SK-N-SH treated with all-trans-retinoic acid at 6 μM for 48 hours (cell line): ENCODE measurements around the gene SORCS2.

ENCODE experiments used
- ISL1 ChIP-seq: fragments of 250-450 bp; sonication (Bioruptor Pico); IDR thresholded peaks from 2 replicates; pipeline ENCODE4 v2.1.2; 2022; ENCODE audit warnings: mild to moderate bottlenecking, moderate library complexity
- PPARA ChIP-seq: fragments of 250-450 bp; sonication (Bioruptor Pico); IDR thresholded peaks from 2 replicates; pipeline ENCODE4 v1.5.0; 2020; ENCODE audit warnings: mild to moderate bottlenecking, borderline replicate concordance
- RARB ChIP-seq: fragments of 250-450 bp; sonication (Bioruptor Pico); IDR thresholded peaks from 2 replicates; pipeline ENCODE4 v1.8.0; 2021; ENCODE audit warnings: mild to moderate bottlenecking, moderate library complexity
- SNAI2 ChIP-seq: fragments of 250-450 bp; sonication (Bioruptor Pico); IDR thresholded peaks from 2 replicates; pipeline ENCODE4 v1.5.0; 2020; ENCODE audit warnings: mild to moderate bottlenecking, moderate library complexity
- TCF4 ChIP-seq: fragments of 250-450 bp; sonication (Bioruptor Pico); IDR thresholded peaks from 2 replicates; pipeline ENCODE4 v1.8.0; 2021; ENCODE audit warnings: mild to moderate bottlenecking, moderate library complexity, borderline replicate concordance
- ZNF565 ChIP-seq: fragments of 450-650 bp; formaldehyde crosslinking; conservative IDR thresholded peaks from 2 replicates; pipeline ENCODE4 v1.5.0; 2020; ENCODE audit warnings: low read depth, mild to moderate bottlenecking, moderate library complexity
- ZNF70 ChIP-seq: fragments of 450-650 bp; formaldehyde crosslinking; IDR thresholded peaks from 2 replicates; pipeline ENCODE4 v1.5.0; 2020; ENCODE audit warnings: mild to moderate bottlenecking, moderate library complexity
- TF ChIP-seq, protein P1 (sequence below): fragments of 250-450 bp; sonication (Bioruptor Pico); IDR thresholded peaks from 2 replicates; pipeline ENCODE4 v1.8.0; 2020; ENCODE audit warnings: mild to moderate bottlenecking, moderate library complexity, borderline replicate concordance
- TF ChIP-seq, protein P2 (sequence below): fragments of 250-450 bp; sonication (Bioruptor Pico); IDR thresholded peaks from 2 replicates; pipeline ENCODE4 v1.5.1; 2021; ENCODE audit warnings: mild to moderate bottlenecking, moderate library complexity

DNA sequence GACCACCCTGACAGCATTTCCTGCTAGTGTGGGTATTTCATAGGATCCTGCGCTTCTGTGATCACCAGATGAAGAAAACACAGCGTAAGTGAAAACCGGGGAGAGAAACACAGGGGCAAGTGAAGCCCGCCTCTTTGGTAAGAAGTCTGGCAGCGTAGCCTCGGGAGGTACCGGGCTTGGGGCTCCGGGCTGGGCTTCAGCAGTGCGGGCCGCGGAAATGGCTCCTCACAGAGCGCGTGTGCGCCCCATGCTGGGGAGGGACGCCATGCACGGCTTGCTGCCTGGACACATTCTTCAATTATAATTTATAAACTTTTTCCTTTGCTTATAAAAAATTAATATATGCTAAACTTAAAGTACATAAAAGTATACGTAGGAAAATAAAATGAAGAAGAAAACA is 595.9 kb downstream of the SORCS2 start:
- TF ChIP-seq, protein P1, sequence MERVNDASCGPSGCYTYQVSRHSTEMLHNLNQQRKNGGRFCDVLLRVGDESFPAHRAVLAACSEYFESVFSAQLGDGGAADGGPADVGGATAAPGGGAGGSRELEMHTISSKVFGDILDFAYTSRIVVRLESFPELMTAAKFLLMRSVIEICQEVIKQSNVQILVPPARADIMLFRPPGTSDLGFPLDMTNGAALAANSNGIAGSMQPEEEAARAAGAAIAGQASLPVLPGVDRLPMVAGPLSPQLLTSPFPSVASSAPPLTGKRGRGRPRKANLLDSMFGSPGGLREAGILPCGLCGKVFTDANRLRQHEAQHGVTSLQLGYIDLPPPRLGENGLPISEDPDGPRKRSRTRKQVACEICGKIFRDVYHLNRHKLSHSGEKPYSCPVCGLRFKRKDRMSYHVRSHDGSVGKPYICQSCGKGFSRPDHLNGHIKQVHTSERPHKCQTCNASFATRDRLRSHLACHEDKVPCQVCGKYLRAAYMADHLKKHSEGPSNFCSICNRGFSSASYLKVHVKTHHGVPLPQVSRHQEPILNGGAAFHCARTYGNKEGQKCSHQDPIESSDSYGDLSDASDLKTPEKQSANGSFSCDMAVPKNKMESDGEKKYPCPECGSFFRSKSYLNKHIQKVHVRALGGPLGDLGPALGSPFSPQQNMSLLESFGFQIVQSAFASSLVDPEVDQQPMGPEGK (CRISPR knock-in tag) = no peak
- no peak for TF ChIP-seq RARB
- TF ChIP-seq, protein P2, sequence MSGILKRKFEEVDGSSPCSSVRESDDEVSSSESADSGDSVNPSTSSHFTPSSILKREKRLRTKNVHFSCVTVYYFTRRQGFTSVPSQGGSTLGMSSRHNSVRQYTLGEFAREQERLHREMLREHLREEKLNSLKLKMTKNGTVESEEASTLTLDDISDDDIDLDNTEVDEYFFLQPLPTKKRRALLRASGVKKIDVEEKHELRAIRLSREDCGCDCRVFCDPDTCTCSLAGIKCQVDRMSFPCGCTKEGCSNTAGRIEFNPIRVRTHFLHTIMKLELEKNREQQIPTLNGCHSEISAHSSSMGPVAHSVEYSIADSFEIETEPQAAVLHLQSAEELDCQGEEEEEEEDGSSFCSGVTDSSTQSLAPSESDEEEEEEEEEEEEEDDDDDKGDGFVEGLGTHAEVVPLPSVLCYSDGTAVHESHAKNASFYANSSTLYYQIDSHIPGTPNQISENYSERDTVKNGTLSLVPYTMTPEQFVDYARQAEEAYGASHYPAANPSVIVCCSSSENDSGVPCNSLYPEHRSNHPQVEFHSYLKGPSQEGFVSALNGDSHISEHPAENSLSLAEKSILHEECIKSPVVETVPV (CRISPR knock-in tag) = no peak
- no peak for TF ChIP-seq ISL1 (CRISPR knock-in tag)
- no peak for TF ChIP-seq PPARA (CRISPR knock-in tag)
- TF ChIP-seq ZNF70 (CRISPR knock-in tag) = no peak
- TF ChIP-seq TCF4 (CRISPR knock-in tag) = no peak
- no peak for TF ChIP-seq ZNF565 (CRISPR knock-in tag)
- no peak for TF ChIP-seq SNAI2 (CRISPR knock-in tag)
